Prostate gland (tissue), 2 donors: ENCODE data around the gene APBA2. TPM values are rescaled to one million over a fixed set of nuclear protein-coding genes. Genes with fewer than 3 reads are reported as not detected.

Source experiments
- DNase-seq: peaks from one replicate; pipeline ENCODE4 v3.0.0-alpha.2; 2019; ENCODE audit warnings: low spot score
- H3K27ac ChIP-seq, 2 donors: fragments of 200-600 bp; sonication (generic); 2 replicates each; pipeline ENCODE4 v1.5.1; 2017 to 2019
- H3K27me3 ChIP-seq: fragments of 200-600 bp; sonication (generic); replicated peaks from 2 replicates; pipeline ENCODE4 v1.5.1; 2019; ENCODE audit not compliant: insufficient read depth
- H3K36me3 ChIP-seq, 2 donors: fragments of 200-600 bp; sonication (generic); 1 replicate in 1 of 2; 2 replicates in 1 of 2; pipeline versions ENCODE4 v1.5.1 to v1.8.1; 2017 to 2019
- H3K4me1 ChIP-seq: fragments of 200-600 bp; sonication (generic); replicated peaks from 2 replicates; pipeline ENCODE4 v1.5.1; 2019
- H3K4me3 ChIP-seq, 2 donors: fragments of 200-600 bp; sonication (generic); 2 replicates each; pipeline ENCODE4 v1.5.1; 2017 to 2019
- H3K9me3 ChIP-seq: fragments of 200-600 bp; sonication (generic); 2 replicates; pipeline ENCODE4 v1.5.1; 2017
- POLR2A ChIP-seq: fragments of 450-650 bp; IDR thresholded peaks from one replicate; pipeline ENCODE4 v1.6.1; 2016; ENCODE audit warnings: antibody characterized with exemption, mild to moderate bottlenecking
- POLR2AphosphoS5 ChIP-seq: sonication (generic); formaldehyde crosslinking; IDR thresholded peaks from one replicate; pipeline ENCODE4 v1.6.1; 2017; ENCODE audit warnings: antibody characterized with exemption
- WGBS: methylation state at CpG from one replicate; pipeline ENCODE4 v1.1.5; 2018; 5-methylcytosine and 5-hydroxymethylcytosine counted together
- intact Hi-C: fragments of 100-400 bp; cut with DNase I; formaldehyde crosslinking; loops from one replicate; pipeline ENCODE4 v1.14.2; 2022
- total RNA-seq, 2 donors: library from RNA; depleted of rRNA; stranded (reverse); fragments of >200 nt; gene quantifications; one replicate each; pipeline ENCODE4 v1.1.0, GENCODE V29; 2016
- TF ChIP-seq, protein P1 (sequence below), 4 experiments: fragments of 200-600 bp in 2 of 4; fragments of 450-650 bp in 2 of 4; sonication (generic) in 2 of 4; IDR thresholded peaks; 1 replicate in 3 of 4; 2 replicates in 1 of 4; pipeline ENCODE4 v1.5.1; 2016 to 2019; ENCODE audit warnings: antibody characterized with exemption in 4 of 4, mild to moderate bottlenecking in 2 of 4, moderate library complexity in 2 of 4

The APBA2 gene
- total RNA-seq, 2 donors from 2014 or later: 2.6 to 25.3 TPM

DNA sequence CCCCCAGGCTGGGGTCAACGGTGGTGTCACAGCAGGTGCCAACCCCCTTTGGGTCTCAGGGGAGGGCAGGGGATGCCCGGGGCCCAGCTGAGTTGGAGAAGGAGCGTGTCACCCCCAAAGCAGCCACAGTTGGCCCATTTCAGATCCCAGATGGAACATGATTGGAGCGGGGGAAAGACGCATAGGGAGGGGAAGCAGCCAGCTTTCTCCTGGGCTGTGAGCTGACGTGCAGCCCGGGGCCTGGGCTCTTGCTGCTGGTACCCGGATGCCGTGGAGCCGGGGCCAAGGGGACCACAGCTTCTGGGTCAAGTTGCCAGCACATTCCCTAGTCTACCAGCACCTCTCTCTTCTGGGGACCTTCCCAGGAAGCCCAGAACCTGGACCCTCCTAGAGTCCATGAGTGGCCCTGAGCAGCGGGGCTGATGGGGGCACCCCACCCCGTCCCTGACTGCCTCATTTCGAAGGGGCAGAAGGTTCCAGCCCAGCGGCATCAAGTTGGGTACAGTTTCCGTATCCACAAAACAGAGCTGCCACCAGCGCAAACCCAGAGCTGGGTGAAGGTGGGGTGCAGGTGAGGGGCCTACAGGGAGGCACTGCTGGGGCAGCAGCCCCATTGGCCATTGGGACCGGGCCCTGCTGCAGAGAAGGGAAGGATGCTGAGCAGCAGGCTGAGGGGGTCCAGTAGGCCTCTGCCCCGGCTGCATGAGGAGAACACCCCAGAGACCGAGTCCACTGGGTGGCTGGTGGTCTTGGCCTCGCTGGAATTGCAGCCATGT, 235.0 kb downstream of the APBA2 start:
- H3K27me3 ChIP-seq: no peaks in the 10 kb centered on the region
- WGBS: 93% methylated on average over 18 of the region's 20 CpGs
- H3K4me3 ChIP-seq: no peak overlapping the region
- no peak overlapping the region for H3K27ac ChIP-seq
- H3K9me3 ChIP-seq: no peaks in the 10 kb centered on the region
- intact Hi-C loops: no loop called here
- H3K4me1 ChIP-seq: no peaks in the 10 kb centered on the region
- TF ChIP-seq POLR2AphosphoS5 (no peak), POLR2A (no peak)
- TF ChIP-seq, protein P1, sequence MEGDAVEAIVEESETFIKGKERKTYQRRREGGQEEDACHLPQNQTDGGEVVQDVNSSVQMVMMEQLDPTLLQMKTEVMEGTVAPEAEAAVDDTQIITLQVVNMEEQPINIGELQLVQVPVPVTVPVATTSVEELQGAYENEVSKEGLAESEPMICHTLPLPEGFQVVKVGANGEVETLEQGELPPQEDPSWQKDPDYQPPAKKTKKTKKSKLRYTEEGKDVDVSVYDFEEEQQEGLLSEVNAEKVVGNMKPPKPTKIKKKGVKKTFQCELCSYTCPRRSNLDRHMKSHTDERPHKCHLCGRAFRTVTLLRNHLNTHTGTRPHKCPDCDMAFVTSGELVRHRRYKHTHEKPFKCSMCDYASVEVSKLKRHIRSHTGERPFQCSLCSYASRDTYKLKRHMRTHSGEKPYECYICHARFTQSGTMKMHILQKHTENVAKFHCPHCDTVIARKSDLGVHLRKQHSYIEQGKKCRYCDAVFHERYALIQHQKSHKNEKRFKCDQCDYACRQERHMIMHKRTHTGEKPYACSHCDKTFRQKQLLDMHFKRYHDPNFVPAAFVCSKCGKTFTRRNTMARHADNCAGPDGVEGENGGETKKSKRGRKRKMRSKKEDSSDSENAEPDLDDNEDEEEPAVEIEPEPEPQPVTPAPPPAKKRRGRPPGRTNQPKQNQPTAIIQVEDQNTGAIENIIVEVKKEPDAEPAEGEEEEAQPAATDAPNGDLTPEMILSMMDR (IDR thresholded peaks at IDR 0.05): no peak
- no peak for DNase-seq
- no peaks in the 10 kb centered on the region for H3K36me3 ChIP-seq

DNA sequence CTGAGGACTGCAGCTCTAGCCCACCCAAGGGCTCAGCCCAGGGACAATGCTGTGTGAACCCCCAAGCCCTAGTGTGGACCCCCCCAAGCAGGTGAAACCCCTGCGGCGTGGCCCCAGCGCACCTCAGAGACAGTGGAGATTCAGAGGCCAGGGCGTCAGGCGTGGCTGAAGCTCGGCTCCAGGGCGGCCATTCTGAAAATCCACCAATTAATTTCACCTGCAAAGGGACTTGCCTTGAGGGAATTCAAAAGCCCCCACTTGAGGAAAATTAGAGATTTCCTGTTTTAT, 235.5 kb downstream of the APBA2 start:
- no peaks in the 10 kb centered on the region for H3K9me3 ChIP-seq
- intact Hi-C loops: no loop called here
- H3K36me3 ChIP-seq: no peaks in the 10 kb centered on the region
- H3K27me3 ChIP-seq: no peaks in the 10 kb centered on the region
- no peaks in the 10 kb centered on the region for H3K4me1 ChIP-seq
- H3K27ac ChIP-seq: no peak overlapping the region
- WGBS: 86% methylated on average over 7 of the region's 7 CpGs
- no peak overlapping the region for H3K4me3 ChIP-seq
- DNase-seq: no peak
- TF ChIP-seq, protein P1 (IDR thresholded peaks at IDR 0.05): no peak

DNA sequence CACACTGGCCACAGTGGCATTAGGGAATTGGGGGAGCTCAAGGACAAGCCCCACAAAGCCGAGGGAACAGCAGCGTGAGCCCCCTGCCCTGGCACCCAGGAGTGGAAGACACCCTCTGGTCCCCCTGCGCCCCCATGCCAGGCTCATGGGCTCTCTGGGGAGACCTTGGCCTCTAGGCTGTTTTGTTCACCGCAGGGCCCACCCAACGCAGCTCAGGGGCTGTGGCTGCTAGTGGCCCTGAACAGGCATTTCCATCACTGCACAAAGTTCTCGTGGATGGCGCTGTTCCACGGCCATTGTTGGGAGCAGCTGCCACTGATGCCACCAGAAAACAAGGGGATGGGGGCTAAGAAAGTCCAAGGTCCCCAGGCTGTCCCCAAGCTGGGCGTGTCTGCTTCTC, 236.1 kb downstream of the APBA2 start:
- no peak for TF ChIP-seq POLR2AphosphoS5
- TF ChIP-seq, protein P1 (IDR thresholded peaks at IDR 0.05): no peak
- no peak for TF ChIP-seq POLR2A
- intact Hi-C loops: no loop called here
- Histone ChIP-seq H3K27ac (no peak overlapping the region), H3K4me3 (no peak overlapping the region), H3K27me3 (no peaks in the 10 kb centered on the region), H3K9me3 (no peaks in the 10 kb centered on the region), H3K36me3 (no peaks in the 10 kb centered on the region), H3K4me1 (no peaks in the 10 kb centered on the region)
- 72% methylated on average over 9 of the region's 9 CpGs for WGBS
- DNase-seq: no peak

DNA sequence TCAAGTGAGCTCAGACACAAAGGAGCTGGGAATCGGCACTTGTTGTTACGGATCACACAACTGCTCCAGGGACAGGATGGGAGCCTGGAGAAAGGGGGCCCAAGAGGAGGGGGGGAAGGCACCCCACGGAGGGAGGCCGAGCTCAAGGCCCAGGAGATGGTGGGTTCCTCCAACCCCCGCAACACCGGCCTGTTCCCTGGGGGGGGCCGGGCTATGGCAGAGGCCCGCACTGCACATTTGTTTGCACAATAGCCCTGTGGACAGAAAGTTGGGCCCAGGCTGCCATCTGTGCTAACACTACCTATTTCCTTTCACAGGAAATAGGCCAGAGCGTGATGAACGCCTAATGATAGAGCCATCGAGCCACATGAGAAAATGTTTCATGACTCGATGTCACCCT, 236.7 kb downstream of the APBA2 start:
- Histone ChIP-seq H3K27ac (no peak overlapping the region), H3K27me3 (no peaks in the 10 kb centered on the region), H3K36me3 (no peaks in the 10 kb centered on the region), H3K9me3 (no peaks in the 10 kb centered on the region), H3K4me1 (no peaks in the 10 kb centered on the region), H3K4me3 (no peak overlapping the region)
- 90% methylated on average over 10 of the region's 12 CpGs for WGBS
- no peak for DNase-seq
- TF ChIP-seq, protein P1 (IDR thresholded peaks at IDR 0.05): no peak
- TF ChIP-seq POLR2A: no peak
- intact Hi-C loops: no loop called here

DNA sequence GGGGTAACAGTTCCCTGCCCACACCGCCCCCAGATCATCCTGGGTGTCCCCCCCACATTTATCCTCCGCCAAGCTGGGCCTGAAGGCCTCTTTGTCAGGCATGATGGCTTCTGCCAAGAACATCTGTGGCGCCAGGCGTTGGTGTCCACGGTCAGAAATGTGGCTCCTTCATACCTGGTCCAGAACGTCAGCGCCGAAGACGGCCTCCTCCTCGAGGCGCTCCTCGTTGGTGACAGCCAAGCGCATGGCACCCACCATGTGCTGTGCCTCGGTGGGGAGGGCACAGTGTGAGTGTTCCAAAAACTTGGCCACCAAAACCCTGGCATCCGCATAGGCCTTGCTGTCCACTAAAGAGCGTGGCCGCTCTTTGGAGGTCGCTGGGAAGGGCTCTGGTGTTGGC, 237.4 kb downstream of the APBA2 start:
- TF ChIP-seq, protein P1 (IDR thresholded peaks at IDR 0.05): no peak
- TF ChIP-seq POLR2AphosphoS5 (no peak), POLR2A (no peak)
- DNase-seq: no peak
- Histone ChIP-seq H3K9me3 (no peaks in the 10 kb centered on the region), H3K36me3 (no peaks in the 10 kb centered on the region), H3K4me1 (no peaks in the 10 kb centered on the region), H3K27me3 (no peaks in the 10 kb centered on the region), H3K4me3 (no peak overlapping the region), H3K27ac (no peak overlapping the region)
- intact Hi-C loops: no loop called here
- 89% methylated on average over 18 of the region's 18 CpGs for WGBS
